GM23338 (cell line): Measurements from ENCODE around the gene NECTIN1. TPM values are rescaled to one million over a fixed set of nuclear protein-coding genes. Genes with fewer than 3 reads are reported as not detected.

Experiments
- ATAC-seq: fragments of 200-7000 bp; cut with Tn5 transposase; 3 replicates; pipeline ENCODE4 v1.9.1; 2020
- DNase-seq: peaks from one replicate; pipeline ENCODE4 v3.0.0-alpha.2; 2015; ENCODE audit warnings: low spot score
- H2AFZ ChIP-seq: fragments of 200-600 bp; sonication (generic); 2 replicates; pipeline ENCODE4 v1.8.0; 2016; ENCODE audit warnings: antibody characterized with exemption, mild to moderate bottlenecking, moderate library complexity
- H3F3A ChIP-seq: fragments of 200-600 bp; sonication (generic); replicated peaks from 2 replicates; pipeline ENCODE4 v1.8.0; 2017; ENCODE audit warnings: antibody characterized with exemption, mixed run types, low read depth
- H3K27ac ChIP-seq: fragments of 200-600 bp; sonication (generic); 2 replicates; pipeline ENCODE4 v1.6.1; 2016; ENCODE audit warnings: low read depth
- H3K27me3 ChIP-seq: fragments of 200-600 bp; sonication (generic); 2 replicates; pipeline ENCODE4 v1.8.0; 2016; ENCODE audit warnings: mild to moderate bottlenecking, mixed run types, moderate library complexity; ENCODE audit not compliant: insufficient read depth
- H3K36me3 ChIP-seq: fragments of 200-600 bp; sonication (generic); 2 replicates; pipeline ENCODE4 v1.8.0; 2016; ENCODE audit warnings: mild to moderate bottlenecking; ENCODE audit not compliant: insufficient read depth
- H3K4me1 ChIP-seq: fragments of 200-600 bp; sonication (generic); 2 replicates; pipeline ENCODE4 v1.8.0; 2016; ENCODE audit warnings: mild to moderate bottlenecking, moderate library complexity; ENCODE audit not compliant: insufficient read depth
- H3K4me2 ChIP-seq: fragments of 200-600 bp; sonication (generic); 2 replicates; pipeline ENCODE4 v1.7.1; 2017; ENCODE audit warnings: mixed run types
- H3K4me3 ChIP-seq: fragments of 200-600 bp; sonication (generic); 2 replicates; pipeline ENCODE4 v1.6.1; 2016; ENCODE audit warnings: mixed run types
- H3K79me2 ChIP-seq: fragments of 200-600 bp; sonication (generic); replicated peaks from 2 replicates; pipeline ENCODE4 v1.8.0; 2017; ENCODE audit warnings: mild to moderate bottlenecking; ENCODE audit not compliant: insufficient read depth
- H3K9me2 ChIP-seq: fragments of 200-600 bp; sonication (generic); 2 replicates; pipeline ENCODE4 v1.8.0; 2017; ENCODE audit not compliant: insufficient read depth
- H4K20me1 ChIP-seq: fragments of 200-600 bp; sonication (generic); replicated peaks from 2 replicates; pipeline ENCODE4 v1.8.0; 2017; ENCODE audit warnings: mild to moderate bottlenecking; ENCODE audit not compliant: insufficient read depth
- H3K27ac Mint-ChIP-seq: 2 replicates; pipeline ENCODE4 v1.8.0; 2020; ENCODE audit warnings: inconsistent platforms, mild to moderate bottlenecking, moderate library complexity, mixed read lengths
- H3K27me3 Mint-ChIP-seq: 3 replicates; pipeline ENCODE4 v1.8.0; 2022; ENCODE audit warnings: low read depth, mild to moderate bottlenecking, moderate library complexity, mixed read lengths, inconsistent platforms; ENCODE audit not compliant: insufficient read depth, poor library complexity
- H3K36me3 Mint-ChIP-seq: 3 replicates; pipeline ENCODE4 v1.8.0; 2021; ENCODE audit warnings: low read depth, mild to moderate bottlenecking, inconsistent platforms, moderate library complexity, mixed read lengths
- H3K4me1 Mint-ChIP-seq: 3 replicates; pipeline ENCODE4 v1.8.0; 2020; ENCODE audit warnings: mild to moderate bottlenecking, inconsistent platforms, mixed read lengths
- H3K4me3 Mint-ChIP-seq: 3 replicates; pipeline ENCODE4 v1.8.0; 2021; ENCODE audit warnings: moderate library complexity, mild to moderate bottlenecking, inconsistent platforms, mixed read lengths
- H3K9me3 Mint-ChIP-seq: 3 replicates; pipeline ENCODE4 v1.8.0; 2020; ENCODE audit warnings: moderate library complexity, mild to moderate bottlenecking, inconsistent platforms, mixed read lengths
- CREB1 ChIP-seq: fragments of 250-450 bp; sonication (Bioruptor Pico); IDR thresholded peaks from 2 replicates; pipeline ENCODE4 v1.5.0; 2020; ENCODE audit warnings: low read depth, mild to moderate bottlenecking, moderate library complexity
- CTCF ChIP-seq, 2 experiments: fragments of 200-600 bp in 1 of 2; sonication (generic) in 1 of 2; conservative IDR thresholded peaks; 2 replicates each; pipeline versions ENCODE4 v1.5.1 to v1.6.1; 2016 to 2017; ENCODE audit warnings: antibody characterized with exemption in 2 of 2, low read depth in 2 of 2, mild to moderate bottlenecking in 2 of 2, moderate library complexity in 1 of 2
- ETS1 ChIP-seq: IDR thresholded peaks from 2 replicates; pipeline ENCODE4 v1.6.1; 2016; ENCODE audit warnings: antibody characterized with exemption
- EZH2 ChIP-seq: fragments of 200-600 bp; sonication (generic); IDR thresholded peaks from one replicate; pipeline ENCODE4 v1.8.0; 2017; ENCODE audit warnings: antibody characterized with exemption, mild to moderate bottlenecking, low read depth; ENCODE audit not compliant: unreplicated experiment
- EZH2phosphoT487 ChIP-seq: fragments of 200-600 bp; sonication (generic); IDR thresholded peaks from one replicate; pipeline ENCODE4 v1.8.1; 2018; ENCODE audit warnings: antibody characterized with exemption; ENCODE audit not compliant: unreplicated experiment
- JUNB ChIP-seq: IDR thresholded peaks from one replicate; pipeline ENCODE4 v1.6.1; 2016; ENCODE audit warnings: antibody characterized with exemption; ENCODE audit not compliant: unreplicated experiment
- NANOG ChIP-seq: IDR thresholded peaks from 2 replicates; pipeline ENCODE4 v1.6.1; 2016; ENCODE audit warnings: antibody characterized with exemption, borderline replicate concordance
- POLR2AphosphoS5 ChIP-seq: IDR thresholded peaks from 2 replicates; pipeline ENCODE4 v1.6.1; 2016; ENCODE audit warnings: antibody characterized with exemption, low read depth
- REST ChIP-seq: IDR thresholded peaks from one replicate; pipeline ENCODE4 v1.6.1; 2018; ENCODE audit warnings: antibody characterized with exemption; ENCODE audit not compliant: unreplicated experiment
- STAT1 ChIP-seq: IDR thresholded peaks from one replicate; pipeline ENCODE4 v1.6.1; 2016; ENCODE audit warnings: antibody characterized with exemption; ENCODE audit not compliant: unreplicated experiment
- ZNF114 ChIP-seq: fragments of 250-450 bp; sonication (Bioruptor Pico); IDR thresholded peaks from 2 replicates; pipeline ENCODE4 v1.5.0; 2020; ENCODE audit warnings: mild to moderate bottlenecking, moderate library complexity
- ZNF331 ChIP-seq: fragments of 250-450 bp; sonication (Bioruptor Pico); IDR thresholded peaks from 2 replicates; pipeline ENCODE4 v1.5.0; 2020; ENCODE audit warnings: low read depth, mild to moderate bottlenecking, moderate library complexity
- ZNF462 ChIP-seq: fragments of 250-450 bp; sonication (Bioruptor Pico); IDR thresholded peaks from 2 replicates; pipeline ENCODE4 v1.5.0; 2020; ENCODE audit warnings: mild to moderate bottlenecking, moderate library complexity
- polyA plus RNA-seq: library from polyadenylated mRNA; unstranded; fragments of >200 nt; fragmentation: Nextera tagmentation; extraction: Ambion mirVana; gene quantifications from 2 replicates; pipeline ENCODE4 v1.2.1, GENCODE V29; 2016
- total RNA-seq: library from RNA; depleted of rRNA; stranded (reverse); fragments of >200 nt; shearing (Covaris generic); gene quantifications from 2 replicates; pipeline ENCODE4 v1.2.3, GENCODE V29; 2014

Gene NECTIN1
- total and polyA plus RNA-seq, 2 experiments from 2014 or later = 18.7 to 56.3 TPM

GRCh38 chr11:119750056-119750455 lies 21.1 kb upstream of the NECTIN1 start:
- no peak overlapping the region for H3K4me2 ChIP-seq
- no peaks in the 10 kb centered on the region for H3K36me3 Mint-ChIP-seq
- peaks cover 4% of the 10 kb centered on the region for H3K27me3 Mint-ChIP-seq
- no peaks in the 10 kb centered on the region for H3K9me3 Mint-ChIP-seq
- DNase-seq (no peak), ATAC-seq (no peak)
- H3K4me1 Mint-ChIP-seq = peaks cover 9% of the 10 kb centered on the region; the same call in 1 of the 3 replicates
- H3K27ac ChIP-seq = no peak overlapping the region
- no peak for TF ChIP-seq EZH2phosphoT487
- no peak for TF ChIP-seq EZH2
- TF ChIP-seq POLR2AphosphoS5 = no peak
- TF ChIP-seq ZNF462 (CRISPR knock-in tag) = no peak
- no peak for TF ChIP-seq STAT1
- TF ChIP-seq REST = no peak
- TF ChIP-seq NANOG = no peak
- no peak for TF ChIP-seq ETS1
- no peak for TF ChIP-seq ZNF114 (CRISPR knock-in tag)
- TF ChIP-seq CTCF (conservative IDR thresholded peaks at IDR 0.05; ENCODE audit: low read depth in 2 of 2) = no peak
- TF ChIP-seq JUNB = no peak
- no peak for TF ChIP-seq CREB1 (CRISPR knock-in tag)
- no peak for TF ChIP-seq ZNF331 (CRISPR knock-in tag)
- H3K79me2 ChIP-seq = no peaks in the 10 kb centered on the region
- no peak overlapping the region for H3K27ac Mint-ChIP-seq
- H3K27me3 ChIP-seq = no peaks in the 10 kb centered on the region
- no peaks in the 10 kb centered on the region for H3F3A ChIP-seq
- no peak overlapping the region for H3K4me3 ChIP-seq
- H4K20me1 ChIP-seq = no peaks in the 10 kb centered on the region
- H3K36me3 ChIP-seq = no peaks in the 10 kb centered on the region
- H3K9me2 ChIP-seq = no peaks in the 10 kb centered on the region
- no peak overlapping the region for H2AFZ ChIP-seq
- H3K4me3 Mint-ChIP-seq = no peak overlapping the region
- no peaks in the 10 kb centered on the region for H3K4me1 ChIP-seq
